A549 (cell line): Measurements from ENCODE around the gene NFASC. TPM values are rescaled to one million over a fixed set of nuclear protein-coding genes. Genes with fewer than 3 reads are reported as not detected.

Source experiments
- ATAC-seq, 2 experiments: fragments of 200-7000 bp in 1 of 2; fragments of >200 bp in 1 of 2; cut with Nextera tagmentation in 1 of 2; cut with Tn5 transposase in 1 of 2; 3 replicates each; pipeline versions ENCODE4 v1.8.0 to v1.9.1; 2018 to 2020; ENCODE audit warnings: mild to moderate bottlenecking in 1 of 2, moderate library complexity in 1 of 2
- CTCF ChIA-PET: fragments of 300-600 bp; sonication (Branson Sonifier 250); formaldehyde crosslinking; extraction: SDS; loops from one replicate; lab custom pipeline; 2021; ENCODE audit warnings: antibody characterized with exemption, inconsistent platforms; lab: Yijun Ruan, JAX
- POLR2A ChIA-PET: fragments of 350-600 bp; formaldehyde crosslinking; extraction: SDS; loops from one replicate; lab custom pipeline; 2021; ENCODE audit warnings: antibody characterized with exemption, inconsistent platforms; lab: Yijun Ruan, JAX
- DNase-seq, 2 experiments: peaks; one replicate each; pipeline versions ENCODE4 v3.0.0 to v3.0.0-alpha.2; 2011 to 2016; ENCODE audit warnings: low read depth in 1 of 2, low spot score in 1 of 2
- FAIRE-seq: peaks from 2 replicates; lab custom pipeline; 2011; peaks lifted over from hg19 to GRCh38; lab: Jason Lieb, UNC
- H3K27ac ChIP-seq, 2 experiments: fragments of >200 bp; sonication (Bioruptor Twin); formaldehyde crosslinking; 3 replicates each; pipeline ENCODE4 v1.5.1; 2016 to 2017
- H3K4me1 ChIP-seq: fragments of >200 bp; sonication (Bioruptor Twin); formaldehyde crosslinking; 3 replicates; pipeline ENCODE4 v1.6.1; 2016
- H3K4me2 ChIP-seq: fragments of >200 bp; sonication (Bioruptor Twin); formaldehyde crosslinking; 3 replicates; pipeline ENCODE4 v1.6.1; 2016
- H3K4me3 ChIP-seq: fragments of >200 bp; sonication (Bioruptor Twin); formaldehyde crosslinking; 3 replicates; pipeline ENCODE4 v1.5.1; 2016
- H3K9me3 ChIP-seq: fragments of >200 bp; sonication (Bioruptor Twin); formaldehyde crosslinking; 3 replicates; pipeline ENCODE4 v1.6.1; 2016
- EP300 ChIP-seq, 2 experiments: fragments of >200 bp; sonication (Bioruptor Twin); formaldehyde crosslinking; IDR thresholded peaks; 2 replicates in 1 of 2; 3 replicates in 1 of 2; pipeline ENCODE4 v1.6.1; 2016 to 2017
- ESRRA ChIP-seq: fragments of 150-350 bp; IDR thresholded peaks from 2 replicates; pipeline ENCODE4 v1.6.1; 2014; ENCODE audit warnings: mild to moderate bottlenecking, low read length, borderline replicate concordance
- FOSL2 ChIP-seq, 2 experiments: fragments of 450-650 bp in 1 of 2; fragments of >200 bp in 1 of 2; sonication (Bioruptor Twin) in 1 of 2; formaldehyde crosslinking; IDR thresholded peaks; 2 replicates each; pipeline versions ENCODE4 v1.5.0 to v1.6.1; 2016 to 2020; ENCODE audit warnings: mild to moderate bottlenecking in 1 of 2, moderate library complexity in 1 of 2
- FOXS1 ChIP-seq: fragments of 250-450 bp; sonication (Bioruptor Pico); IDR thresholded peaks from 2 replicates; pipeline ENCODE4 v1.5.0; 2020; ENCODE audit warnings: mild to moderate bottlenecking, moderate library complexity
- GATA3 ChIP-seq: IDR thresholded peaks from 2 replicates; pipeline ENCODE4 v1.6.1; 2012; ENCODE audit warnings: borderline replicate concordance
- HEYL ChIP-seq: fragments of 250-450 bp; sonication (Bioruptor Pico); IDR thresholded peaks from 2 replicates; pipeline ENCODE4 v1.8.0; 2021; ENCODE audit warnings: mild to moderate bottlenecking, moderate library complexity
- JUNB ChIP-seq: fragments of >200 bp; sonication (Bioruptor Twin); formaldehyde crosslinking; IDR thresholded peaks from 2 replicates; pipeline ENCODE4 v1.6.1; 2016
- MYC ChIP-seq: IDR thresholded peaks from 2 replicates; pipeline ENCODE4 v1.6.1; 2012; ENCODE audit warnings: mild to moderate bottlenecking, inconsistent platforms, low read length, improper control_type of control experiment, borderline replicate concordance
- POLR2A ChIP-seq: IDR thresholded peaks from 2 replicates; pipeline ENCODE4 v1.6.1; 2012; ENCODE audit warnings: mild to moderate bottlenecking, low read length
- RAD21 ChIP-seq, 2 experiments: fragments of >200 bp in 1 of 2; sonication (Bioruptor Twin) in 1 of 2; formaldehyde crosslinking in 1 of 2; IDR thresholded peaks in 1 of 2; conservative IDR thresholded peaks in 1 of 2; 2 replicates in 1 of 2; 3 replicates in 1 of 2; pipeline ENCODE4 v1.6.1; 2012 to 2018; ENCODE audit warnings: inconsistent platforms in 1 of 2
- RARB ChIP-seq: fragments of 250-450 bp; sonication (Bioruptor Pico); IDR thresholded peaks from 2 replicates; pipeline ENCODE4 v1.8.0; 2021; ENCODE audit warnings: mild to moderate bottlenecking, moderate library complexity
- ZFP36 ChIP-seq: fragments of 450-650 bp; IDR thresholded peaks from 2 replicates; pipeline ENCODE4 v1.6.1; 2014; ENCODE audit warnings: borderline replicate concordance; ENCODE audit not compliant: partially characterized antibody
- ZSCAN20 ChIP-seq: fragments of 250-450 bp; sonication (Bioruptor Pico); IDR thresholded peaks from 2 replicates; pipeline ENCODE4 v1.8.0; 2022; ENCODE audit warnings: mild to moderate bottlenecking, moderate library complexity
- WGBS: methylation state at CpG from one replicate; pipeline ENCODE4 v1.1.6; 2017; ENCODE audit errors: missing lambda C conversion rate; 5-methylcytosine and 5-hydroxymethylcytosine counted together
- polyA plus RNA-seq, 4 experiments: library from polyadenylated mRNA; depleted of rRNA in 3 of 4; stranded (reverse); fragments of >200 nt; fragmentation: RNase III in 1 of 4; extraction: RNeasy Plus Mini Kit Qiagen cat#74134 plus additional on column Dnase treatment in 1 of 4; gene quantifications; 2 replicates in 3 of 4; 3 replicates in 1 of 4; pipeline ENCODE4 v1.2.3, GENCODE V29; 2011 to 2017
- TF ChIP-seq, protein P1 (sequence below): IDR thresholded peaks from 2 replicates; pipeline ENCODE4 v1.6.1; 2012
- TF ChIP-seq, protein P2 (sequence below): IDR thresholded peaks from 2 replicates; pipeline ENCODE4 v1.6.1; 2012; ENCODE audit warnings: low read depth, borderline replicate concordance
- TF ChIP-seq, protein P3 (sequence below): fragments of >200 bp; sonication (Bioruptor Twin); formaldehyde crosslinking; IDR thresholded peaks from 3 replicates; pipeline ENCODE4 v1.6.1; 2016
- TF ChIP-seq, protein P4 (sequence below): IDR thresholded peaks from 2 replicates; pipeline ENCODE4 v1.6.1; 2012
- TF ChIP-seq, protein P5 (sequence below): fragments of 250-450 bp; sonication (Bioruptor Pico); IDR thresholded peaks from 2 replicates; pipeline ENCODE4 v1.5.0; 2020; ENCODE audit warnings: low read depth, mild to moderate bottlenecking, moderate library complexity

The NFASC gene
- polyA plus RNA-seq, 2 of the 4 experiments (the other 2 are of a cell fraction): 0.27 to 0.39 TPM

DNA sequence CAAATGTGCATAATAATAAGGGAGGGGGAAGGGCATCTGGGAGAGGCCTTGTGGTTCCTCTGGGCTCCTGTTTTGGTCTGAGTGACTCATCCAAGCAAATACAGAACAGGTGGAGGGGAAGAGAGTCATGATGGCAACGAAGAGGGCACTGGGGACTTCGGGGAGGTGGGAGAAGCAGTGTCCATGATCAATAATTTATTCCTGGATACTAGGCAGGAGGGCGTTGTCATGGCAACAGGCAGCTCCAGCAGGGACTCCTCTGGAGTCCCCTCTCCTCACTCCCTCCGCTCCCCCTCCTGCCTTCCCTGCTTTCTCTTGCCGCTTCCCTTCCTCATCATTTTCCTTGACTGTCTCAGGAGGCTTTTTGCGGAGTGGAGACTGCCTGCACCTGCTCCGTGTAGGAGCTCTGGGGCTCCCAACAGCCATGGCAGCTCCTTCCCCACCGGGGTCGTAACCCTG, 12.3 kb upstream of the NFASC start:
- POLR2A ChIA-PET: no interaction called here
- H3K4me3 ChIP-seq: no peak overlapping the region
- TF ChIP-seq FOXS1 (CRISPR knock-in tag) (no peak), RAD21 (conservative IDR thresholded peaks at IDR 0.05 in 1 of 2, IDR thresholded peaks at IDR 0.05 in 1 of 2) (no peak), GATA3 (no peak), ZFP36 (no peak), ZSCAN20 (CRISPR knock-in tag) (no peak), JUNB (no peak), HEYL (no peak), FOSL2 (IDR thresholded peaks at IDR 0.05) (no peak), FOSL2 (CRISPR knock-in tag; IDR thresholded peaks at IDR 0.05) (no peak), ESRRA (no peak), EP300 (IDR thresholded peaks at IDR 0.05) (no peak), RARB (CRISPR knock-in tag) (no peak)
- TF ChIP-seq, protein P1, sequence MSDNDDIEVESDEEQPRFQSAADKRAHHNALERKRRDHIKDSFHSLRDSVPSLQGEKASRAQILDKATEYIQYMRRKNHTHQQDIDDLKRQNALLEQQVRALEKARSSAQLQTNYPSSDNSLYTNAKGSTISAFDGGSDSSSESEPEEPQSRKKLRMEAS: no peak
- TF ChIP-seq, protein P2, sequence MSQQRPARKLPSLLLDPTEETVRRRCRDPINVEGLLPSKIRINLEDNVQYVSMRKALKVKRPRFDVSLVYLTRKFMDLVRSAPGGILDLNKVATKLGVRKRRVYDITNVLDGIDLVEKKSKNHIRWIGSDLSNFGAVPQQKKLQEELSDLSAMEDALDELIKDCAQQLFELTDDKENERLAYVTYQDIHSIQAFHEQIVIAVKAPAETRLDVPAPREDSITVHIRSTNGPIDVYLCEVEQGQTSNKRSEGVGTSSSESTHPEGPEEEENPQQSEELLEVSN: no peak
- no peak for ATAC-seq
- no peaks in the 10 kb centered on the region for H3K9me3 ChIP-seq
- CTCF ChIA-PET: interaction anchor here (1.2 kb wide), 1 partner anchor 293 kb away, joined by 3 read pairs; no protein-coding TSS in a partner anchor
- H3K27ac ChIP-seq: no peak overlapping the region
- WGBS: 30% methylated on average over 9 of the region's 9 CpGs
- H3K4me2 ChIP-seq: no peak overlapping the region
- FAIRE-seq: no peak
- DNase-seq: no peak
- H3K4me1 ChIP-seq: no peaks in the 10 kb centered on the region

DNA sequence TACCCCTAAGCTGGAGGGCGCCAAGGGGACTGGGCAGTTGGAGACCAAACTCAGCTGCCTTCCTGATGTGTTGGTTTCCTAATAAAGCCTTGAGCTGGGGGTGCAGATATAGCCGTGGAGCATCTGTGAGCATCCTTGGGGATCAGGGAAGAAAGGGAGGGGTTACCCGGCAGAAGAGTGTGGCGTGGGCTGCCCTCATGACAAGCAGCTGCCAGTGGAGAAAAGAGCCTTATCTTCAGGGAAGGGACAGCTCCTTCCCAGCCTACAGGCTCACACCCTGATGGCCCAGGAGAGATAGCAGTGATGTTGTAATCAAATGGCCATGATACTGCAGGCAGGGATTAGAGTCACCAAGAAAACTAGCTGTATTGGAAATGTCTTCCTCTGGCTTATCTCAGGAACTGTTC, 10.8 kb upstream of the NFASC start:
- FAIRE-seq: no peak
- no peak overlapping the region for H3K27ac ChIP-seq

More for the DNA sequence above, 10.8 kb upstream of the NFASC start:
- TF ChIP-seq MYC (no peak), RARB (CRISPR knock-in tag) (no peak), ESRRA (no peak), FOSL2 (IDR thresholded peaks at IDR 0.05) (no peak), FOSL2 (CRISPR knock-in tag; IDR thresholded peaks at IDR 0.05) (no peak), EP300 (IDR thresholded peaks at IDR 0.05) (no peak), POLR2A (no peak)
- TF ChIP-seq, protein P3, sequence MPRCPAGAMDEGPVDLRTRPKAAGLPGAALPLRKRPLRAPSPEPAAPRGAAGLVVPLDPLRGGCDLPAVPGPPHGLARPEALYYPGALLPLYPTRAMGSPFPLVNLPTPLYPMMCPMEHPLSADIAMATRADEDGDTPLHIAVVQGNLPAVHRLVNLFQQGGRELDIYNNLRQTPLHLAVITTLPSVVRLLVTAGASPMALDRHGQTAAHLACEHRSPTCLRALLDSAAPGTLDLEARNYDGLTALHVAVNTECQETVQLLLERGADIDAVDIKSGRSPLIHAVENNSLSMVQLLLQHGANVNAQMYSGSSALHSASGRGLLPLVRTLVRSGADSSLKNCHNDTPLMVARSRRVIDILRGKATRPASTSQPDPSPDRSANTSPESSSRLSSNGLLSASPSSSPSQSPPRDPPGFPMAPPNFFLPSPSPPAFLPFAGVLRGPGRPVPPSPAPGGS: no peak
- TF ChIP-seq, protein P4, sequence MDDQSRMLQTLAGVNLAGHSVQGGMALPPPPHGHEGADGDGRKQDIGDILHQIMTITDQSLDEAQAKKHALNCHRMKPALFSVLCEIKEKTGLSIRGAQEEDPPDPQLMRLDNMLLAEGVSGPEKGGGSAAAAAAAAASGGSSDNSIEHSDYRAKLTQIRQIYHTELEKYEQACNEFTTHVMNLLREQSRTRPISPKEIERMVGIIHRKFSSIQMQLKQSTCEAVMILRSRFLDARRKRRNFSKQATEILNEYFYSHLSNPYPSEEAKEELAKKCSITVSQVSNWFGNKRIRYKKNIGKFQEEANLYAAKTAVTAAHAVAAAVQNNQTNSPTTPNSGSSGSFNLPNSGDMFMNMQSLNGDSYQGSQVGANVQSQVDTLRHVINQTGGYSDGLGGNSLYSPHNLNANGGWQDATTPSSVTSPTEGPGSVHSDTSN: no peak
- TF ChIP-seq, protein P5, sequence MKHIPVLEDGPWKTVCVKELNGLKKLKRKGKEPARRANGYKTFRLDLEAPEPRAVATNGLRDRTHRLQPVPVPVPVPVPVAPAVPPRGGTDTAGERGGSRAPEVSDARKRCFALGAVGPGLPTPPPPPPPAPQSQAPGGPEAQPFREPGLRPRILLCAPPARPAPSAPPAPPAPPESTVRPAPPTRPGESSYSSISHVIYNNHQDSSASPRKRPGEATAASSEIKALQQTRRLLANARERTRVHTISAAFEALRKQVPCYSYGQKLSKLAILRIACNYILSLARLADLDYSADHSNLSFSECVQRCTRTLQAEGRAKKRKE (CRISPR knock-in tag): no peak
- TF ChIP-seq, all 56 proteins: peak for 0
- ATAC-seq (0 out of 6 replicates have a peak, but pooled peaks of 1 of the 2 experiments have one; percentile 20), DNase-seq (no peak)
- H3K9me3 ChIP-seq: no peaks in the 10 kb centered on the region
- H3K4me2 ChIP-seq: no peak overlapping the region
- POLR2A ChIA-PET: no interaction called here
- 21% methylated on average over 4 of the region's 4 CpGs for WGBS
- no peak overlapping the region for H3K4me3 ChIP-seq
- no peaks in the 10 kb centered on the region for H3K4me1 ChIP-seq
- CTCF ChIA-PET: interaction anchor here (0.7 to 1.5 kb wide), 2 partner anchors 34 to 53 kb away, joined by 3 read pairs; no protein-coding TSS in a partner anchor
